ENCODE data around the gene RAPH1. TPM values are rescaled to one million over a fixed set of nuclear protein-coding genes. Genes with fewer than 3 reads are reported as not detected.
A peak's percentile ranks its signal among the peaks of the same experiment; 100 is the strongest.

Gene RAPH1
- total and polyA plus RNA-seq, 2 experiments from 2014 or later: 12.9 to 22.1 TPM

GRCh38 chr2:203582468-203582867, 47.4 kb upstream of the RAPH1 start:
- no peak overlapping the region for H3K4me3 ChIP-seq
- no peak overlapping the region for H3K27ac ChIP-seq
- H3K9me2 ChIP-seq (replicated peaks; ENCODE audit: insufficient read depth): no peaks in the 10 kb centered on the region
- TF ChIP-seq EZH2phosphoT487 (IDR thresholded peaks at IDR 0.05; ENCODE audit: low read depth, severe bottlenecking, unreplicated experiment) (no peak), EZH2 (IDR thresholded peaks at IDR 0.05; ENCODE audit: borderline replicate concordance) (no peak), CTCF (IDR thresholded peaks at IDR 0.05; ENCODE audit: poor library complexity) (no peak)
- DNase-seq (ENCODE audit: low spot score): no peak
- 73% methylated on average over 3 of the region's 3 CpGs for WGBS (ENCODE audit: low lambda C conversion rate, missing lambda C conversion rate)
- H4K20me1 ChIP-seq (ENCODE audit: insufficient read depth, poor library complexity, severe bottlenecking): no peaks in the 10 kb centered on the region
- H3K27me3 ChIP-seq: no peaks in the 10 kb centered on the region
- no peaks in the 10 kb centered on the region for H3K36me3 ChIP-seq (replicated peaks; ENCODE audit: insufficient read depth, low read depth)
- no peaks in the 10 kb centered on the region for H3K9me3 ChIP-seq (ENCODE audit: low read depth)
- peak overlapping the region; percentile 22 for H3K4me2 ChIP-seq
- H3K4me1 ChIP-seq (ENCODE audit: insufficient read depth): peaks cover 34% of the 10 kb centered on the region
- H3K79me2 ChIP-seq: no peaks in the 10 kb centered on the region
- H2AFZ ChIP-seq: no peak overlapping the region

- TF ChIP-seq EZH2 (IDR thresholded peaks at IDR 0.05; ENCODE audit: borderline replicate concordance) (no peak), CTCF (IDR thresholded peaks at IDR 0.05; ENCODE audit: poor library complexity) (no peak), EZH2phosphoT487 (IDR thresholded peaks at IDR 0.05; ENCODE audit: low read depth, severe bottlenecking, unreplicated experiment) (no peak)
- Histone ChIP-seq H3K4me3 (no peak overlapping the region), H3K4me2 (no peak overlapping the region), H3K79me2 (no peaks in the 10 kb centered on the region), H3K9me2 (replicated peaks; ENCODE audit: insufficient read depth) (no peaks in the 10 kb centered on the region), H4K20me1 (ENCODE audit: insufficient read depth, poor library complexity, severe bottlenecking) (no peaks in the 10 kb centered on the region), H3K9me3 (ENCODE audit: low read depth) (no peaks in the 10 kb centered on the region), H3K27me3 (no peaks in the 10 kb centered on the region), H3K36me3 (replicated peaks; ENCODE audit: insufficient read depth, low read depth) (no peaks in the 10 kb centered on the region), H3K4me1 (ENCODE audit: insufficient read depth) (peaks cover 34% of the 10 kb centered on the region), H2AFZ (no peak overlapping the region), H3K27ac (no peak overlapping the region)
- 74% methylated on average over 5 of the region's 5 CpGs for WGBS (ENCODE audit: low lambda C conversion rate, missing lambda C conversion rate)
- DNase-seq (ENCODE audit: low spot score): no peak
These were observed 45.7 kb upstream of the RAPH1 start for GRCh38 chr2:203580844-203581243.

- TF ChIP-seq EZH2phosphoT487 (IDR thresholded peaks at IDR 0.05; ENCODE audit: low read depth, severe bottlenecking, unreplicated experiment) (no peak), CTCF (IDR thresholded peaks at IDR 0.05; ENCODE audit: poor library complexity) (no peak), EZH2 (IDR thresholded peaks at IDR 0.05; ENCODE audit: borderline replicate concordance) (no peak)
- Histone ChIP-seq H3K9me2 (replicated peaks; ENCODE audit: insufficient read depth) (no peaks in the 10 kb centered on the region), H3K27me3 (no peaks in the 10 kb centered on the region), H4K20me1 (ENCODE audit: insufficient read depth, poor library complexity, severe bottlenecking) (no peaks in the 10 kb centered on the region), H3K4me2 (no peak overlapping the region), H3K27ac (peak overlapping the region; percentile 77), H3K4me1 (ENCODE audit: insufficient read depth) (peaks cover 27% of the 10 kb centered on the region), H3K36me3 (replicated peaks; ENCODE audit: insufficient read depth, low read depth) (no peaks in the 10 kb centered on the region), H2AFZ (no peak overlapping the region), H3K79me2 (no peaks in the 10 kb centered on the region), H3K9me3 (ENCODE audit: low read depth) (no peaks in the 10 kb centered on the region), H3K4me3 (no peak overlapping the region)
- no peak for DNase-seq (ENCODE audit: low spot score)
- 57% methylated on average over 2 of the region's 2 CpGs for WGBS (ENCODE audit: low lambda C conversion rate, missing lambda C conversion rate)
These were observed 44.6 kb upstream of the RAPH1 start for GRCh38 chr2:203579730-203580129.

Data from hepatocyte (in vitro differentiated cells).